Pancreas (tissue), 10 donors: ENCODE measurements around the gene ALMS1. TPM values are rescaled to one million over a fixed set of nuclear protein-coding genes. Genes with fewer than 3 reads are reported as not detected.

Experiments
- ATAC-seq, 4 donors: fragments of 200-7000 bp; cut with Tn5 transposase; one replicate each; pipeline versions ENCODE4 v1.8.0 to v1.9.1; 2020; ENCODE audit warnings: mild to moderate bottlenecking in 4 of 4, moderate library complexity in 4 of 4
- DNase-seq, 6 donors: peaks; one replicate each; pipeline ENCODE4 v3.0.0-alpha.2; 2020
- FAIRE-seq: peaks from 2 replicates; lab custom pipeline; 2012; peaks lifted over from hg19 to GRCh38; lab: Jason Lieb, UNC
- H3K27ac ChIP-seq, 4 donors: fragments of 200-600 bp; sonication (generic); 1 replicate in 3 of 4; 2 replicates in 1 of 4; pipeline versions ENCODE4 v1.5.0 to v1.8.0; 2020
- H3K27me3 ChIP-seq, 4 donors: fragments of 200-600 bp; one replicate each; pipeline ENCODE4 v1.8.0; 2021
- H3K36me3 ChIP-seq, 3 donors: fragments of 200-600 bp; sonication (generic) in 1 of 3; one replicate each; pipeline versions ENCODE4 v1.5.0 to v1.8.0; 2020 to 2021
- H3K4me1 ChIP-seq, 3 donors: fragments of 200-600 bp; one replicate each; pipeline ENCODE4 v1.8.0; 2021
- H3K4me3 ChIP-seq, 4 donors: fragments of 200-600 bp; sonication (generic) in 2 of 4; one replicate each; pipeline versions ENCODE4 v1.5.0 to v1.8.0; 2020 to 2021
- H3K9me3 ChIP-seq, 4 donors: fragments of 200-600 bp; one replicate each; pipeline ENCODE4 v1.8.0; 2021
- WGBS, 2 donors: extraction: QIAGEN DNeasy Blood & Tissue Kit; methylation state at CpG; one replicate each; pipeline ENCODE4 v1.1.7; 2013; 5-methylcytosine and 5-hydroxymethylcytosine counted together
- intact Hi-C, 3 donors: fragments of 100-400 bp; cut with DNase I; formaldehyde crosslinking; loops; one replicate each; pipeline versions ENCODE4 v1.11.1 to v1.14.2; 2022
- polyA plus RNA-seq, 2 donors: library from polyadenylated mRNA; stranded (reverse); fragments of 200-250 nt; gene quantifications; one replicate each; pipeline ENCODE4 v1.2.3, GENCODE V29; 2013
- total RNA-seq, 6 donors: library from RNA; stranded (reverse); fragmentation: NEBNext Ultra II Directional in 4 of 6; extraction: Animal tissue kit (Norgen Biotek cat#: 25700) in 4 of 6; gene quantifications; one replicate each; pipeline versions ENCODE4 v1.2.1 to v1.2.4, GENCODE V29; 2021 to 2023
- TF ChIP-seq, protein P1 (sequence below), 4 donors: fragments of 200-600 bp; sonication (generic) in 3 of 4; IDR thresholded peaks; one replicate each; pipeline versions ENCODE4 v1.5.0 to v1.8.0; 2021; ENCODE audit warnings: antibody characterized with exemption in 4 of 4
- donor health status: healthy with polysubstance abuse.
- donor health status: DM: no; HTN: no; CAD: no; lungs with moderate emphysema.
- donor health status: DM: no; HTN: no; CAD: no.
- donor health status: control.
- donor health status: control.
- donor health status: Bipolar disorder and iron deficiency.
- donor health status: DM: yes; HTN: yes; CAD: no.
- donor health status: DM: no; HTN: no; CAD: no.
- donor health status: DM: no; HTN: no; CAD: no.
- donor health status: DM: yes; HTN: yes; CAD: no.

The ALMS1 gene
- total and polyA plus RNA-seq, 8 donors: 7.8 to 19.8 (median 13.3) TPM

DNA sequence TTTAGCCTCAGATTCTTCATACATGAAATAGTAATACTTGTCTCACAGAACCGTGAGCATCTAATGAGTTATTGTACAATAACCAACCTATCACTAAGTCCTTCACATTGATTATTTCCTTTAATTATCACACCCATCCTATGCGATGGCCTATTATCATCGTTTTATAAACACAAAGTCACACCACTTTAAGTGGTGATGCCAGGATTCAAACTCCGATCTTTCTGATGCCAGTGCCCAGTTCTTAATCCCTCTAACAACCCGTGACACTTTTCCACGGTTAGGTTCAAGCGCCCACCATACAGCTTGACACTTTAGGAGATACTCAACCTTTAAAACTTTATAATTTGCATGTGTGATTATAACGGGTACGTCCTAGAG, 523 bp upstream of the ALMS1 start:
- H3K4me1 ChIP-seq: peaks cover 0 to 13% (median 13%) of the 10 kb centered on the region in 3 donors
- no peaks in the 10 kb centered on the region for H3K36me3 ChIP-seq
- DNase-seq: no peak
- H3K27me3 ChIP-seq: no peaks in the 10 kb centered on the region
- H3K4me3 ChIP-seq: peak overlapping the region; percentile 56 to 72 (median 66)
- intact Hi-C loops: no loop called here
- WGBS, 2 donors: 1% methylated on average over 9 of the region's 9 CpGs
- H3K9me3 ChIP-seq: no peaks in the 10 kb centered on the region
- ATAC-seq: no peak
- TF ChIP-seq, protein P1, sequence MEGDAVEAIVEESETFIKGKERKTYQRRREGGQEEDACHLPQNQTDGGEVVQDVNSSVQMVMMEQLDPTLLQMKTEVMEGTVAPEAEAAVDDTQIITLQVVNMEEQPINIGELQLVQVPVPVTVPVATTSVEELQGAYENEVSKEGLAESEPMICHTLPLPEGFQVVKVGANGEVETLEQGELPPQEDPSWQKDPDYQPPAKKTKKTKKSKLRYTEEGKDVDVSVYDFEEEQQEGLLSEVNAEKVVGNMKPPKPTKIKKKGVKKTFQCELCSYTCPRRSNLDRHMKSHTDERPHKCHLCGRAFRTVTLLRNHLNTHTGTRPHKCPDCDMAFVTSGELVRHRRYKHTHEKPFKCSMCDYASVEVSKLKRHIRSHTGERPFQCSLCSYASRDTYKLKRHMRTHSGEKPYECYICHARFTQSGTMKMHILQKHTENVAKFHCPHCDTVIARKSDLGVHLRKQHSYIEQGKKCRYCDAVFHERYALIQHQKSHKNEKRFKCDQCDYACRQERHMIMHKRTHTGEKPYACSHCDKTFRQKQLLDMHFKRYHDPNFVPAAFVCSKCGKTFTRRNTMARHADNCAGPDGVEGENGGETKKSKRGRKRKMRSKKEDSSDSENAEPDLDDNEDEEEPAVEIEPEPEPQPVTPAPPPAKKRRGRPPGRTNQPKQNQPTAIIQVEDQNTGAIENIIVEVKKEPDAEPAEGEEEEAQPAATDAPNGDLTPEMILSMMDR (IDR thresholded peaks at IDR 0.05): no peak
- FAIRE-seq: no peak
- H3K27ac ChIP-seq: peak overlapping the region; percentile 78 to 91 (median 85)

DNA sequence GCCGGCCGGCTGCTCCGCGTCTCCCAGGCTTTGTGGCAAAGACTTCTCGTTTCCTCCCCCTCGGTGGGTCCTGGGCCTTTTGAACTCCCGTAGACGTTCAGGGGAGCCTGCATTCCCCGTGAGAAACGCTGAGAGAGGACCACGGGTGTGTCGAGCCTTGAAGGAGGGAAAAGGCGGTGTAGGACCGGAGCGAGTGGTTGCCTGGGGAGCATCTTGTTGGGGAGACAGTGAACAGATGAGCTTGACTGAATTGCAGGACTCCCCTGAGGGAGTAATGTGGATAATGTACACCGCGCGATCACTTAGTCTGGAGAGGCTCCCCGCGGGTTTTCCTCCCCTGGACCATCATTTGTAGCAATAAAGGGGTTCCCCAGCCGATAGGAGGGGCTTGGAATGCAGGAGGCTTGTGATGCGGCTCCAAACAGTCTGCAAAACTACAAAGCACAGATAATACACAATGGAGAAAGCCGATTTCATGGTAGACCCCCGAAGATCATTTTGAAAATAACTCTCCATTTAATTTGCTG, 769 bp downstream of the ALMS1 start:
- ATAC-seq (peak in 3 of 4 donors; percentile 0 to 6 (median 0)), FAIRE-seq (no peak), DNase-seq (no peak)
- WGBS, 2 donors: 0% methylated on average over 24 of the region's 24 CpGs
- intact Hi-C loops: no loop called here
- peak overlapping the region; percentile 56 to 72 (median 66) for H3K4me3 ChIP-seq
- H3K27me3 ChIP-seq: no peaks in the 10 kb centered on the region
- TF ChIP-seq, protein P1 (IDR thresholded peaks at IDR 0.05): no peak
- H3K9me3 ChIP-seq: no peaks in the 10 kb centered on the region
- H3K27ac ChIP-seq: peak overlapping the region; percentile 78 to 91 (median 85)
- no peaks in the 10 kb centered on the region for H3K36me3 ChIP-seq
- H3K4me1 ChIP-seq: peaks cover 0 to 13% (median 13%) of the 10 kb centered on the region in 3 donors

DNA sequence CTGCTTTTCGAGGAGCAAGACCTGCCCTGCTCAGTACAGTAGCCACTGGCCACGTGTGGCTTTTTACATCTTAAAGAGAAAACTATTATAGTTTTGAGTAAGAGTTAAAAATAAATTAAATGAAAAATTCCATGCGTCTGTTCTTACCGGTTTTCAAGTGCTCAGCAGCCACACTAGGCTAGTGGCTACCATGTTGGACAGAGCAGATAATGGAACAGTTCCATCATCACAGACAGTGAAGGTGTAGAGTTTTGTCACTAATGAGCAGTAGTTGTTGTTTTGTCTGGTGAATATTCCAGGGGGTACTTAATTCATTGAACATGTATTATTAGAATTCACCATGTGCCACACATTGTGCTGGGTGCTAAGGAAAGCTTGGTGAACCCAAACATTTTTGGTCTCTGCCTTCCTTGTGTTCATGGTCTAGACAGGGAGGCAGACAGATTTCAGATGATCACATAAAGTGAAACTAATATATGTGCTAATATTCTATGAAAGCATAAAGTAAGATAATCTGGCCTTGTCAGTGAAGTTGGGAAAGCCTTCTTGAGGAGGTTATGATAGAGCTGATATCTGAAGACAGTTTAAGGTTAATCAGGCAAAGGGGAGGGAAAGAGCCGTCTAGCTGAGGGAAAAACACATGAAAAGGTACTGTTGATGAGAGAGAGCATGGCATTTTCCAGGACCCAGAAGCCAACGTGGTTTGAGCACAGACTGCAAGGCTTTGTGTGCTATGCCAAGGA, 1.4 kb downstream of the ALMS1 start:
- Histone ChIP-seq H3K36me3 (no peaks in the 10 kb centered on the region), H3K27me3 (no peaks in the 10 kb centered on the region), H3K27ac (no peak overlapping the region), H3K4me1 (peaks cover 0 to 13% (median 13%) of the 10 kb centered on the region in 3 donors), H3K9me3 (no peaks in the 10 kb centered on the region), H3K4me3 (peak overlapping the region; percentile 56 to 72 (median 66))
- intact Hi-C loops: no loop called here
- FAIRE-seq (no peak), DNase-seq (no peak), ATAC-seq (no peak)
- TF ChIP-seq, protein P1 (IDR thresholded peaks at IDR 0.05): no peak
- 13 to 17% methylated on average over 6 of the region's 6 CpGs for WGBS, 2 donors

DNA sequence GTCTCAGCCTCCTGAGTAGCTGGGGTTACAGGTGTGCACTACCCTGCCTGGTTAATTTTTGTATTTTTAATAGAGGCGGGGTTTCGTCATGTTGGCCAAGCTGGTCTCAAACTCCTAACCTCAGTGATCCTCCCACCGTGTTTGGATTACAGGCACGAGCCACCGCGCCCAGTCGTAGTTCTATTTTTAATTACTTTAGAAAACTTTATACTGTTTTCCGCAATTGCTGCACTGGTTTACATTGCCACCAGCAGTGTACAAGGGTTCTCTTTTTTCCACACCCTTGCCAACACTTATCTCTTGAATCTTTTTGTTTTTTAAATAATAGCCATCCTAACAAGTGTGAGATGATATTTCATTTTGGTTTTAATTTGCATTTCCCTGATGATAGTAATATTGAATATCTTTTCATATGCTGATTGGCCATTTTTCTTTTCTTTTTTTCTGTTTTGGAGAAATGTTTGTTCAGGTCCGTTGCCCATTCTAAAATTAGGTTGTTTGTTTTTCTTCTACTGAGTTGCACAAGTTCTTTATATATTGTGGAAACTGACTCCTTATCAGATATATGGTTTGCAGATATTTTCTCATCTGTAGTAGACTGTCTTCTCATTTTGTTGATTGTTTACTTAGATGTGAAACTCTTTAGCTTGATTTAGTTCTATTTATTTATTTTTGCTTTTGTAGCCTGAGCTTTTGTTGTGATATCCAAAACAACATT, 16.9 kb downstream of the ALMS1 start:
- FAIRE-seq (no peak), ATAC-seq (no peak), DNase-seq (no peak)
- TF ChIP-seq, protein P1 (IDR thresholded peaks at IDR 0.05): no peak
- H3K4me3 ChIP-seq: no peak overlapping the region
- intact Hi-C loops: no loop called here
- H3K27me3 ChIP-seq: no peaks in the 10 kb centered on the region
- 89 to 93% methylated on average over 9 of the region's 9 CpGs for WGBS, 2 donors
- H3K4me1 ChIP-seq: no peaks in the 10 kb centered on the region
- H3K27ac ChIP-seq: no peak overlapping the region
- no peaks in the 10 kb centered on the region for H3K36me3 ChIP-seq
- no peaks in the 10 kb centered on the region for H3K9me3 ChIP-seq
